ENCODE data around the gene NPFF.
A peak's percentile ranks its signal among the peaks of the same experiment; 100 is the strongest.
"Not testable (repeated sequence)": the region's sequence is repeated elsewhere in the genome, so short reads cannot be mapped to it uniquely, and the experiment has no call there.

NPFF gene, protein sequence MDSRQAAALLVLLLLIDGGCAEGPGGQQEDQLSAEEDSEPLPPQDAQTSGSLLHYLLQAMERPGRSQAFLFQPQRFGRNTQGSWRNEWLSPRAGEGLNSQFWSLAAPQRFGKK

GRCh38 chr12:53506881-53507602 lies at the start of gene NPFF:
Gene NPFF, minus strand, starts transcription at chr12:53507484. Its CDS starts 10 bp downstream, at chr12:53507474.
- DNase-seq: no peak

DNA sequence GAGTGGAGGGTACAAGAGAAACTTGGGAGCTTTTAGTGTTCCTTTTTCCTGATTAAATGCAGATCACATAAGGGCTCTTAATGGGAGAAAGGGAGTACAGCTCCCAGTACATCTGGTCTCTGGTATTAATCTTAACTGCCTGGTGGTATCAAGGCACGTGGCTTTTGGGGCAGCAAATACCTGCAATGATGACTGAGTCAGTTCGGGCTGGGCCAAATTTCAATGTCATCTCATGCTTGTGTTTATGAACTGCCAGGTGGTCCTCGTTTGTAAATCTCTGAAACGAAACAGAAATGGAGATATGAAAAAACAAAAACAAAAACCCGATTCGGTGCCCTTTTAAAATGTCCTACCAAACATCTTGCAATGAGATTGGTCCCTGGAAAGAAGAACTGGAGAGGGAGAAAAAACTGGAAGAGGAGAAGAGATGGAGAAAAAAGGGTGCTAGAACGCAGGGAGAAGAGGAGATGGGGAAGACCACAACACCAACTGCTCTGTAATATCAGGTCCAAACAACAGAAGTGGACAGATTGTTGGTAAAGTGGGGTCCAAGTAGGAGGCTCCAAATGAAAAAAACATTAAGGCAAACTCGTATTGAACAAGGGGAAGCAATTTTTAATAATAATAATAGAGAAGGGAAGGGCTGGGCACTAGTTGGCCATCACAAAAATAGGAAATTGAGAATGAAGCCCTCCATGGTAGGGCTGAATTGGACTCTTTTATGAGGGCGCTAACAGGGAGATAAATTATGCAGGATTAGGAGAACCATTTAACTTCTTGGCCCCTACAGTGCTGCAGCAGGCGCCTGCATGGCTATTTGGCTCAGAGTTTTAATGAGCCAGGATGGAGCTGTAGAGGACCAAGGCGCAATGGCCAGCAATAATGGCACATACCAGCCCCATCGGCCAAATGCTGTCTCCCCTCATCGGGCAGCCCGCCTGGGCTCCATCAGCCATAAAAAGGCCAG lies 45.4 kb upstream of the NPFF start:
- no peak for DNase-seq

DNA sequence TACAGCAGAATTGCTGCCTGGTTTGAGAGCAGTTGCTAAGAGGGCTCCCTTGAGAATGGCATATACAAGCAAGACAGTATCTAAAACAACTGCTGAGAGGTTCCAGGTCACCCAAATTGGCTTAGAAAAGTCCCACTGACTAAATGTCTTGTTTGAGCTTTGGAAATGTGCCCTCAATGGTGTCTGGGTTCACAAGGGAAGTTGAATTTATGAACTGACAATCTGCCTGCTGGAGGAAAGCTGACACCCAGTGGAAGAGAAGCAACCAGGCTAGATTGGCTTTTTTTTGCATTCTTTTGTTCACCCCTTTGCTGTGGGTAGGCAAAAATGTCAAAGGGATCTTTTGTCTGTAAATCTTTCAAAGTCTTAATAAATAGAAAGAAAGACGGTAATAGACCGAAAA lies 44.6 kb upstream of the NPFF start:
- DNase-seq: no peak

DNA sequence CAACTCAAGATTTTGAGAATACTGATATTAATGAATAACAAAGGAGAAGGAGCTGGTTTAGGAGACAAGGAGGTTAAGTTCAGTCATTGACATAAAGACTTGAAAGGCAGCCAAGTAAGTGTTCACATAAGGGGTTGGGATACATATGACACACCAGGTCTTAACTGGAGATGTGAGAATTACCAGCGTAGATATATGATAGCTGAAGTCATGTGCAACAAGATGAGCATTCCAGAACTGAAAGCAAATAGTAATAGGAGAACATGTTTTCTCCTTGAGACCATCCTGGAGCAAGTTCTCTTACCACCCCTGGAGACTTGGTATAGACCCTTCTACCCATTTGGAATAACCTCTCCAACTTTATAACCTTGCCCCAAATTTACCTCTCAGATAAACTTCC lies 43.3 kb upstream of the NPFF start:
- peak; percentile 48 for DNase-seq

- not testable (repeated sequence) for DNase-seq
Measured at GRCh38 chr12:53550131-53550530, 42.8 kb upstream of the NPFF start.

DNA sequence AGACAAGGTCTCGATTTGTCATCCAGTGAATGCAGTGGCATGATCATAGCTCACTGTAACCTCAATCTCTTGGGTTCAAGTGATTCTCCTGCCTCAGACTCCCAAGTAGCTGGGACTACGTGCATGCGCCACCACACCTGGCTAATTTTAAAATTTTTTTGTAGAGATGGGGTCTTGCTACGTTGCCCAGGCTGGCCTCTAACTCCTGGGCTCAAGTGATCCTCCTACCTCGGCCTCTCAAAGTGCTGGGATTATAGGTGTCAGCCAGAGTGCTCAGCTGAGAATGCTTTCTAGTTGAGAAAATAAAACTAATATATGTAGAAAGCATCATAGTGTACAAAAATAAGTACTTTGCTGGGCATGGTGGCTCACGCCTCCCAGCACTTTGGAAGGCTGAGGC lies 41.1 kb upstream of the NPFF start:
- not testable (repeated sequence) for DNase-seq

DNA sequence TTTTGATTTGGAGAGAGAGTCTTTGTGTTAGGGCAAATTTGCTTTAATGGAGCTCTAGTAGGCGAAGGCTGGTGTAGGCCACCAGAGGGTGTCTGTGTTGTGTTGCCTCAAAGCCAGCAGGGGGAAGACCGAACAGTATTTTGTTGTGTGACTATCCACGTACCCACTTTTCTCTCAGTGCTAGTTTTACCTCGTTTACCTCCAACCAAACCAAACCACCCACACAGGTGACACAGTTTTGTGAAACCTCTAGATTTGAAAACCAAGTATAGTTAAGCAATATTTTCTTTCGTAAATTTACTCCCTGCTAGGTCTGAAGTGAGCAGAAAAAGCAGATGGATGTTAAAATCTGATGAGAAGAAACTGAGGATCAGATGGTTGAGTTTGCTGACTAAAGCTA lies 36.3 kb upstream of the NPFF start:
- DNase-seq: peak; percentile 73

DNA sequence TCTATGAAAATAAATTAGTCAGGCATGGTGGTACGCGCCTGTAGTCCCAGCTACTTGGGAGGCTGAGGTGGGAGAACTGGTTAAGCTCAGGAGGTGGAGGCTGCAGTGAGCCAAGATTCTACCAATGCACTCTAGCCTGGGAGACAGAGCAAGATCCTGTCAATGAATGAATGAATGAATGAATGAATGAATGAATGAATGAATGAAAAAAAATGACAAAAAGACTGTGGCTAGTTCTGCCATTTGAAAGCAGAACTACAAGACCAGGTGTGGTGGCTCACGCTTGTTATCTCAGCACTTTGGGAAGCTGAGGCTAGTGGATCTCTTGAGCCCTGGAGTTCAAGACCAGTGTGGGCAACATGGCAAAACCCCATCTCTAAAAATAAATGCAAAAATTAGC lies 32.2 kb upstream of the NPFF start:
- no peak for DNase-seq

DNA sequence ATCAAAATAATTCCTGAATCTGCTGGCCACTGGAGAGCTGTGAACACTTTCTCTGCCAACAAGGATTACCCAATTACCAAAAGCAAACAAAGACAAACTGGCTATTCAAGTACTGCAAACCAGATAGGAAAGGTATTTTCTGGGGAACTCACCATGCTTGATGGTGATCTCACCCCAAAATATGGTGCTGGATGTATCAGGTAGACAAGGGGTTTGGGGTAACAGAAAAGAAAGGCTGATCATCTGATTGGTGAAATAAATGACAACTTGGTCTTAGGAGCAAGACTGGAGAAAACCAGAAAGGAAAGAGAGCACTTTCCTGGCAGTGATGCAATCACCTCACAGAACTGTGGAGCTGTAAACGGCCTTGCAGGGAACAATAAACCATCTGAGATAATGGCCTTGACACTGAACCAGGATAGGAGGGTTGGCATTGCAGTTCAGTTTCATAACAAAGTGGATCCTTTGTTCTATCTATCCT lies 31.0 kb upstream of the NPFF start:
- peak; percentile 9 for DNase-seq

GRCh38 chr12:53536962-53537361 lies 29.7 kb upstream of the NPFF start:
- DNase-seq: no peak

DNA sequence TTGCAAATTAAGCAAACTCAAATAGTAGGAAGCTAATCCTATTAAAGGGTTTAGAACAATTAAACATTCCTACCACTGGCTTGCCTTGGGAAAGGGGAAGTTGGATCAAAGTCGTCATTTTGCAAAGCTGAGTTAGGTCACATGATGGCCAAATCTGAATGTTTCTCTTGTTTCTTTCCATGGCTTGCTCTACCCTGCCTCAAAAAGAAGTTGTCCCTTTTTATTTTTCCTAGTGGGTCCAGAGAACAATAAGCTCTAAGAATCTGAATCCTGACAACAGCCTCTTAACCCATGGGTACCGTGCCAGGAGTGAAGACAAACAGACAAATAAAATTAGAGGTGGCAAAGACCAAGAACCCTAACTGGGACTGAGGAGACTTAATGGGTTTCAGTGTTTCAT lies 26.2 kb upstream of the NPFF start:
- DNase-seq: no peak

DNA sequence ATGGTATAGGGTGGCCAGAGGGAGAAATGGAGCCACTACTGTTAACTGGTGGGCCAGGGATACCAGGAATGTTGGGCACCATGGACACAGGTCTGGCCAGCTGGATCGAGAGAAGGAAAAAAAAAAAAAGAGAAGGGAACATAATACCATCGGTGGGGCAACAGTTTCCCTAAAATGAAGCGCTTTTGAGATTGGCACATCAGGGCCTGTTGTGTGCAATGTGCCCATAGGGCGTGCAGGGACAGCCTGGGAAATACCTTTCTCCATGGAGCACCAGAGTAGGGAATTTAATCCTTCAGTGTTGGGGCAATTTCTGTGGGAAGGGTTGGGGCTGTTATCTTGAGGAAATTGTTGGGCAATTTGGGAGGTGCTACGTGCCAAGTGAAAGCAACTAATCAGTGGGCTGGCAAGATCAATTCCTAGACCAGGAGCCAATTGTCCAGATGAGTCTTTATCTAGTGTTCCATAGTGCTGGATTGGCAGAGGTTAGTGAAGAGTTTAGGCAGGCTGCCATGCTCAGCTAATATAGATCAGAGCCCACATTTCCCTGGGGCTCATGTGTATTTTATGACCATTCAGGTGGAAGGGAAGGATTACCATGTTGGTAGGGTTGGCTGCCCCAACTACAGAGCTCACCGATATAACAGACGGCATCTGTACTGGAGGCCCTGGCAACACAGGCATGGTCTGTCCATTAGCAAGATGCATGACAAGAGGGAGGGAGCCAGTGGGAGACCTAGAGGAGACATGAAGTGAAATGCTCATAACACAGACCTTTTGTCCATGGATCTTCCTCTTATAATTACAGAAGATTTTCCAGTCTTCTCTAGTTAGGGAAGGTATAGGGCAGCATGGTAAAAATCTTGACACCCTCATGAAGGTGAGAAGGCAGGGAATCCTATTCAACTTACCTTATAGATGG lies 25.5 kb upstream of the NPFF start:
- DNase-seq: no peak

- DNase-seq: no peak
Measured at GRCh38 chr12:53532021-53532420, 24.7 kb upstream of the NPFF start.

DNA sequence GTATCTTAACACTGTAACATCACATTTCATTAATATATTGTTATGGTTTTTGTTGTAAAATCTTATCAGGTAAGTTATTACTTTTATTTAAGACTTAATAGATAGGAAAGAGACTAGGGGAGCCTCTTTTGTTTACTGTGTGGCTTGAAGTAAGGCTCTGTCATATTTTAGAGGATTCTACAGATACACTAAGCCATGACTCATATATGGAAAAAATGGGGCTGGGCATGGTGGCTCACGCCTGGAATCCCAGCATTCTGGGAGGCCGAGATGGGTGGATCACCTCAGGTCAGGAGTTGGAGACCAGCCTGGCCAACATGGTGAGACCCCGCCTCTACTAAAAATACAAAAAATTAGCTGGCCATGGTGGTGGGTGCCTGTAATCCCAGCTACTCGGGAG lies 23.6 kb upstream of the NPFF start:
- DNase-seq: peak; percentile 18

- DNase-seq: no peak
Measured at GRCh38 chr12:53530061-53530460, 22.8 kb upstream of the NPFF start.

GRCh38 chr12:53524476-53524875 lies 17.2 kb upstream of the NPFF start:
- no peak for DNase-seq

DNA sequence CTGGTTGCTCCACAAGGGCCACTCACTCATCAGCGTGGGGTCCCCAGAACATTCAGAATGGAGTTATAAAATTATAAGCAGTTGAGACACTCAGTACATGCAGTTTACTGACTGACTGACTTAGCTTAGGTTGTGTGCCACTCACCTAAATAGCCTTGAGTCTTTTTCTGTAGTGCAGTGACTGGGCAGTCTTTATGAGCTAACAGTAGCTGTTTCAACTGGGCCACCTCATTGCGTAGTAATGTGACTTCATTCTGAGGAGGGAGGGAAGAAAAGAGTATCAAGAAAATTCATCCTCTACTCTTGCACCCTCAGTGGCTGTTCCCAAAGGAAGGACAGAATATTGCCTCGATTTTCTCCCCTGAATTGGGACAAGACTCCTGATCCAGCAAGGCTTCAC lies 15.8 kb upstream of the NPFF start:
- DNase-seq: no peak

- no peak for DNase-seq
Measured at GRCh38 chr12:53518381-53518780, 11.1 kb upstream of the NPFF start.

GRCh38 chr12:53516758-53517455 lies 9.6 kb upstream of the NPFF start:
- DNase-seq: no peak

- no peak for DNase-seq
Measured at GRCh38 chr12:53515291-53515680, 8.0 kb upstream of the NPFF start.

DNA sequence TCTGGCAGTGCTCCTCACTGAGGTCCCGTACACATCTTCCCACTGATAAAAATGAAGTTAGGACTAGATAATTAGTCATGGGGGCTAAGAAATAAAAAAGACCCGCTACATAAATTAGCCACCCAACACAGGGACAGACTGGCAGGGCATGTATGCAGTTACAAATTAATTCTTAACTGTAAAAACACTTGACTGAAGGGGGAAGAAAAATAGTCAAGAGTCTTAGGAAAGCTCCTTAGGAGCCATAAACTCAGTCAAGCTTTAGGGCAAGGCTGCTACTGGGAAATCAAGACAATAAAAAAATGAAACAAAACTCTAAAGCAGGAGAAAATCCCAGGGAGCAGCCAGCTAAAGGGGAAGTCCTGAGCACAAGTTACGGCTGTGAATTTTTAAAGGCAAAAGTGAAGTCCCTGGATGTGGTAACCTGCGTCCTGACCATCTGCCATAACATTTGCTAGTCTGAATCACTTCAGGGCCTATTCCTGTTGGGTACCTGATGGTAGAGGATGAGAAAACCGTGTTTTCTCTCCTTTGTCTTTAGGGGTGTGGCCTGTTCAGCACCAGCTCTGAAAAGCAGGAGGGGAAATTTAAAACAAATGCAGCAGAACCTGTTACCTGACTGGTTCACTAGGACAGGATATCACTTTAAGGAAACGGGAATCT lies 7.5 kb upstream of the NPFF start:
- DNase-seq: no peak
